Body of pancreas (tissue), 4 donors: ENCODE data around the gene SPATA13. TPM values are rescaled to one million over a fixed set of nuclear protein-coding genes. Genes with fewer than 3 reads are reported as not detected.
"Not testable (repeated sequence)": the region's sequence is repeated elsewhere in the genome, so short reads cannot be mapped to it uniquely, and the experiment has no call there.

Experiments
- ATAC-seq: fragments of 150-250 bp; one replicate; pipeline ENCODE4 v1.9.1; 2016
- DNase-seq, 4 donors: peaks; one replicate each; pipeline ENCODE4 v3.0.0-alpha.2; 2019
- H3K27ac ChIP-seq, 4 donors: fragments of 200-600 bp; sonication (generic); 1 replicate in 3 of 4; 2 replicates in 1 of 4; pipeline versions ENCODE4 v1.5.1 to v1.6.1; 2016 to 2019; ENCODE audit warnings: mild to moderate bottlenecking in 1 of 4, mixed read lengths in 1 of 4, moderate library complexity in 1 of 4
- H3K27me3 ChIP-seq, 2 donors: fragments of 200-600 bp; sonication (generic); one replicate each; pipeline ENCODE4 v1.6.0; 2016; ENCODE audit warnings: mild to moderate bottlenecking in 1 of 2
- H3K36me3 ChIP-seq, 2 donors: fragments of 200-600 bp; sonication (generic); replicated peaks in 1 of 2; 2 replicates each; pipeline ENCODE4 v1.5.1; 2016; ENCODE audit warnings: low read depth in 2 of 2; ENCODE audit not compliant: insufficient read depth in 1 of 2
- H3K4me1 ChIP-seq: fragments of 200-600 bp; sonication (generic); one replicate; pipeline ENCODE4 v1.6.0; 2016
- H3K4me3 ChIP-seq, 2 donors: fragments of 200-600 bp; sonication (generic); 1 replicate in 1 of 2; 2 replicates in 1 of 2; pipeline ENCODE4 v1.5.1; 2016 to 2019
- H3K9me3 ChIP-seq, 3 donors: fragments of 200-600 bp; sonication (generic); 1 replicate in 2 of 3; 2 replicates in 1 of 3; pipeline ENCODE4 v1.5.1; 2016
- POLR2A ChIP-seq, 3 donors: fragments of 450-650 bp; IDR thresholded peaks; one replicate each; pipeline ENCODE4 v1.6.1; 2016; ENCODE audit warnings: antibody characterized with exemption in 3 of 3, mild to moderate bottlenecking in 2 of 3
- WGBS, 2 donors: methylation state at CpG; one replicate each; pipeline ENCODE4 v1.1.5; 2017; 5-methylcytosine and 5-hydroxymethylcytosine counted together
- intact Hi-C: fragments of 100-400 bp; cut with DNase I; formaldehyde crosslinking; loops from one replicate; pipeline ENCODE4 v1.15.1; 2023
- total RNA-seq, 2 donors: library from RNA; depleted of rRNA; stranded (reverse); fragments of >200 nt; gene quantifications; one replicate each; pipeline ENCODE4 v1.1.0, GENCODE V29; 2016
- TF ChIP-seq, protein P1 (sequence below), 7 experiments: fragments of 450-650 bp in 4 of 7; fragments of 200-600 bp in 3 of 7; sonication (generic) in 3 of 7; IDR thresholded peaks; one replicate each; pipeline ENCODE4 v1.5.1; 2016 to 2019; ENCODE audit warnings: antibody characterized with exemption in 7 of 7

The SPATA13 gene
- total RNA-seq, 2 donors from 2014 or later = 83.3 to 359 TPM

DNA sequence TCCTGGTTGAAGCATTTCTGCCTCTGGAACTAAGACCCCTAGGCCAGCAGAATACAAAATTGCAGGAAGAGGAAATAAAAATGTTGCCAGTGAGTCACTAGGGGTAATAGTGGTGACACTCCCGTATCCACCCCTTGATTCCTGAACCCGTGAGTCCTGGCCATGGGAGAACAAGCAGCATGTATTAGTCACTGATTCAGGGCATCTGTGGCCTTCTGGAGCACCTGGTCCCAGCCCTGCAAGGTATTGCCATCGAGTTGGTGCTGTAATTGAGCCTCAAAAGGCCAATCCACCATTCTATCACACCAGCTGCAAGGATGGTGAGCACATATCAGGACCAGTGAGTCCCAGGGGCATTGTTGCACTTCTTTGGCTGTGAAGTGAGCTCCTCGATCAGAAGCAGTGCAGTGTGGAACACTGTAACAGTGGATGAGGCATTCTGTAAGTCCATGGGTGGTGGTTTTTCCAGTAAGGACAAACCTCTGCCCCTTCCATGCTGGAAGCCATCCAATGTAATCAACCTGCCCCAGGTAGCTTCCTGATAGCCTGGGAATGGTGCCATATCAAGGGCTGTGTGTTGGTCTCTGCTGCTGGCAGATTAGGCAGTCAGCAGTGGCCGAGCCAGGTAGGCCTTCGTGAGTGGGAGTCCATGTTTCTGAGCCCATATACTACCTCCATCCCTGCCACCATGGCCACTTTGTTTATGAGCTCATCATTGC, 188.4 kb downstream of the SPATA13 start:
- WGBS, 2 donors = 20 to 22% methylated on average over 5 to 6 of the region's 6 CpGs
- no peaks in the 10 kb centered on the region for H3K27me3 ChIP-seq
- DNase-seq = peak; percentile 89 to 97 (median 96)
- intact Hi-C loops = no loop called here
- no peak overlapping the region for H3K4me3 ChIP-seq
- peaks cover 19% of the 10 kb centered on the region for H3K4me1 ChIP-seq
- H3K36me3 ChIP-seq = no peaks in the 10 kb centered on the region
- TF ChIP-seq, protein P1, sequence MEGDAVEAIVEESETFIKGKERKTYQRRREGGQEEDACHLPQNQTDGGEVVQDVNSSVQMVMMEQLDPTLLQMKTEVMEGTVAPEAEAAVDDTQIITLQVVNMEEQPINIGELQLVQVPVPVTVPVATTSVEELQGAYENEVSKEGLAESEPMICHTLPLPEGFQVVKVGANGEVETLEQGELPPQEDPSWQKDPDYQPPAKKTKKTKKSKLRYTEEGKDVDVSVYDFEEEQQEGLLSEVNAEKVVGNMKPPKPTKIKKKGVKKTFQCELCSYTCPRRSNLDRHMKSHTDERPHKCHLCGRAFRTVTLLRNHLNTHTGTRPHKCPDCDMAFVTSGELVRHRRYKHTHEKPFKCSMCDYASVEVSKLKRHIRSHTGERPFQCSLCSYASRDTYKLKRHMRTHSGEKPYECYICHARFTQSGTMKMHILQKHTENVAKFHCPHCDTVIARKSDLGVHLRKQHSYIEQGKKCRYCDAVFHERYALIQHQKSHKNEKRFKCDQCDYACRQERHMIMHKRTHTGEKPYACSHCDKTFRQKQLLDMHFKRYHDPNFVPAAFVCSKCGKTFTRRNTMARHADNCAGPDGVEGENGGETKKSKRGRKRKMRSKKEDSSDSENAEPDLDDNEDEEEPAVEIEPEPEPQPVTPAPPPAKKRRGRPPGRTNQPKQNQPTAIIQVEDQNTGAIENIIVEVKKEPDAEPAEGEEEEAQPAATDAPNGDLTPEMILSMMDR (IDR thresholded peaks at IDR 0.05) = peak in 1 of 7 experiments; percentile 7
- no peak for TF ChIP-seq POLR2A (IDR thresholded peaks at IDR 0.05)
- peak overlapping the region; percentile 64 to 93 (median 84) for H3K27ac ChIP-seq
- no peaks in the 10 kb centered on the region for H3K9me3 ChIP-seq
- peak; percentile 97 for ATAC-seq

DNA sequence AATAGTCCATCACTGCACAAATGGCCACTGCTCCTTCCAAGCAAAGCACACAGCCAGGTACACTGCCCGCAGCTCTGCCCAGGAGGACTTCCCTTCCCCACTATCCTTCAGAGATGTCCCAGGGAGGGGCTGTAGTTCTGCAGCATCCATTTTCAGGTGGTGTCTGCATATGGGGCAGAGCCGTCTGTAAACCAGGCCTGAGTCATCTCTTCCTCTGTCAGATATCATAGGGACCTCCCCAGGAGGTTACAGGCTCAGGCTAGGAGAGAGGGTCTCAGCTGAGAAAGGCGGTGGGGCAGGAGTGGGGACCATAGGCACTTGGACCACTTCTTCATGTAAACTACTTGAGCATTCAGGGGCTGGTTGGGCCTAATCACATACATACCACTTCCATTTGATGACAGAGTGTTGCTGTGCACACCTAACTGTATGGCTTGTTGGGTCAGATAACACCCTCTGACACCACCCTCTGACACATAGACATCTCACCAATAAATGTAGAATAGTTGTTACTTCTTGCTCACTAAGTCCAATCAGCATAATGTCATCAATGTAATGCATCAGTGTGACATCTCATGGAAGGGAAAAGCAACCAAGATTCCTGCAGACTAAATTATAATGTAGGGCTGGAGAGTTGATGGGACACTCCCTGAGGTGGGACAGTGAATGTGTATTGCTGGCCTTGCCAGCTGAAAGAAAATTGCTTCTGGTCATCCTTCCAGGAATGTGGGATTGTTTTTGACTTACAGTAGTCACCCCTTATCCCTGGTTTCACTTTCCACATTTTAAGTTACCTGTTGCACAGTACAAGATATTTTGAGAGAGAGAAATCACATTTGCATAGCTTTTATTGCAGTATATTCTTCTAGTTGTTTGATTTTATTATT, 189.5 kb downstream of the SPATA13 start:
- ATAC-seq, H3K4me3 ChIP-seq, H3K27me3 ChIP-seq, intact Hi-C loops, DNase-seq, H3K9me3 ChIP-seq, H3K36me3 ChIP-seq: not testable (repeated sequence)
- Histone ChIP-seq H3K4me1 (peaks cover 19% of the 10 kb centered on the region), H3K27ac (peak overlapping the region in 3 of 4 donors; percentile 81 to 93 (median 88))
- WGBS, 2 donors = 80 to 94% methylated on average over 3 of the region's 3 CpGs

DNA sequence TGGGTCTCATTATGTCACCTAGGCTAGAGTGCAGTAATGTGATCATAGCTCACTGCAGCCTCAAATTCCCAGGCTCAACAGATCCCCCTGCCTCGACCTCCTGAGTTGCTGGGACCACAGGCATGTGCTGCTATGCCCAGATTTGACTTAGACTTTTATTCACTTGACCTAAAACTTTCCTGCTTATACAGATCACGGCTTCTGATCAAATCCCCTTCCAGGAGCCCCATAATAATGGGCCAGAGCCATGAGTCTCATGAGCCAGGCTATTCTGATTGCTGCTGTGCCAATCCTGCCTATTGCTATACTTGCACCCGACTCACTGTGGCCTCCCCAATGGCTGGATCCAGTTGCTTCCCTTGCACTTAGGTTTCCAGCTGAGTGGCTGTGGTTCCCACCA, 190.9 kb downstream of the SPATA13 start:
- H3K27ac ChIP-seq = no peak overlapping the region
- no peak overlapping the region for H3K4me3 ChIP-seq
- H3K27me3 ChIP-seq = no peaks in the 10 kb centered on the region
- no peak for DNase-seq
- no peak for TF ChIP-seq POLR2A (IDR thresholded peaks at IDR 0.05)
- TF ChIP-seq, protein P1 (IDR thresholded peaks at IDR 0.05) = no peak
- peaks cover 19% of the 10 kb centered on the region for H3K4me1 ChIP-seq
- 85 to 90% methylated on average over 3 of the region's 3 CpGs for WGBS, 2 donors
- no peaks in the 10 kb centered on the region for H3K9me3 ChIP-seq
- no peak for ATAC-seq
- intact Hi-C loops = no loop called here
- no peaks in the 10 kb centered on the region for H3K36me3 ChIP-seq

DNA sequence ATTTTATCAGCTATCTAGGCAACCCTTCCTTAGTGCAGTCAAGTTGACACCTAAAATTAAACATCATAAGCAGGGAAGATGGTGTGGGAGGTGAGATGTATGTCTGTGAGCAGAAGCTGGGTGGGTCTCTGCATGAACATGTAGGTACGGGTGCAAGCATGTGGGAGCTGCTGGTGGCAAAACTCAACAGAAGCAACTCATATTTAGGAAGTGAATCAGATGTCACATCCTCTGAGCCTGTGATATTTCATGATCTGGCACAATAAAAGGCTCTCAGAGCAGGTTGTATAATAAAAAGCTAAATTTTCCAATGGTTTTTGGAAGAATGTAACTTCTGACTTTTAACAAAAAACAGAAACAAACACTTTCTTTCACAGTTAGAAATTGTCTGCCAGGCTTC, 193.2 kb downstream of the SPATA13 start:
- Histone ChIP-seq H3K27me3 (no peaks in the 10 kb centered on the region), H3K27ac (no peak overlapping the region), H3K4me3 (no peak overlapping the region), H3K4me1 (peaks cover 10% of the 10 kb centered on the region), H3K36me3 (no peaks in the 10 kb centered on the region), H3K9me3 (no peaks in the 10 kb centered on the region)
- DNase-seq (no peak), ATAC-seq (no peak)
- WGBS, 2 donors = 91 to 93% methylated on average over 1 of the region's 1 CpG
- TF ChIP-seq, protein P1 (IDR thresholded peaks at IDR 0.05) = no peak
- no peak for TF ChIP-seq POLR2A (IDR thresholded peaks at IDR 0.05)
- intact Hi-C loops = no loop called here

DNA sequence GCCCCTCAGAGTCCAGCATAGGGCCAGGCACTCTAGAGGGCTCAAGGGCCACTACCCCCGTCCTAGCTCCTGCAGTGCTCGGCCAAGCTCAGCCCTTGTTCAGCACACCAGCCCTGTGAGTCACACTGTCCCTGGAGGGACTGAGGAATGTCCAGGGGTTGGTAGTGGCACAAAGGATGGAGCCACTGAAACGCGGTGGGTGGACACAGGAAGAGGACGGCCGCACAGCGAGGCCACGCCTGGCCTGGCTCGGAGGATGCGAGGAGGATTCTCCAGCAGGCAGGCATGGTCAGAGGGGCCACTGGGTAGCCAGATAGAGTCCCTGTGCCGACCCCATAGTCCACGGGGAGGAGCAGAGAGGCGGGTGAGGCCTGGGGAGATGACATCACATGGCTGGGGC, 194.6 kb downstream of the SPATA13 start:
- no peak for ATAC-seq
- DNase-seq = no peak
- intact Hi-C loops = no loop called here

More for the DNA sequence above, 194.6 kb downstream of the SPATA13 start:
- no peak overlapping the region for H3K4me3 ChIP-seq
- no peaks in the 10 kb centered on the region for H3K9me3 ChIP-seq
- no peaks in the 10 kb centered on the region for H3K4me1 ChIP-seq
- TF ChIP-seq, protein P1 (IDR thresholded peaks at IDR 0.05) = no peak
- no peak for TF ChIP-seq POLR2A (IDR thresholded peaks at IDR 0.05)
- no peak overlapping the region for H3K27ac ChIP-seq
- H3K27me3 ChIP-seq = no peaks in the 10 kb centered on the region
- no peaks in the 10 kb centered on the region for H3K36me3 ChIP-seq
- 90 to 92% methylated on average over 13 of the region's 13 CpGs for WGBS, 2 donors
